ENCODE measurements around the gene PYCR2. TPM values are rescaled to one million over a fixed set of nuclear protein-coding genes. Genes with fewer than 3 reads are reported as not detected.

PYCR2 gene
- polyA plus RNA-seq, 2 of the 4 experiments (the other 2 are of a cell fraction), result 45.4 to 50.5 TPM

DNA sequence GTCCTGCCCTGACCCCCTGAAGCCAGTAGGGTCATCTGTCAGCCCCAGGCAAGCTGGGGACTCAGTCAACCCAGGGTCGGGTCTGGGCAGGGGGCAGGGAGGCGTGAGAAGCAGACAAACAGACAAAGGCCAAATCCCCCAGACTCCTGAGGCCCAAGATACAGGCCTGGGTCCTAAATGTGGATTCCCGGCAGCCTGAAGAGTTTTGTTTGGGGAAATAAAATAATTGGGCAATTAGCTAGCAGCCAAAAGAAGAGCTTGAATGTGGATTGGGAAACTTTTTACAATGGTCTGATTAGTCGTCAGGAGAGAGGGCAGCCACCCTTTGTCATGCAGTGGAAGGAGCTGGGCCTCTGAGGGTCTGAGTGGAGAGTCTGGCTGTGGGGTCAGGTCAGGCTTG lies 21.5 kb upstream of the PYCR2 start:
- TF ChIP-seq CEBPB (IDR thresholded peaks at IDR 0.05), result no peak
- TF ChIP-seq CHD4 (IDR thresholded peaks at IDR 0.05; ENCODE audit: borderline replicate concordance), result no peak
- TF ChIP-seq, protein P1, sequence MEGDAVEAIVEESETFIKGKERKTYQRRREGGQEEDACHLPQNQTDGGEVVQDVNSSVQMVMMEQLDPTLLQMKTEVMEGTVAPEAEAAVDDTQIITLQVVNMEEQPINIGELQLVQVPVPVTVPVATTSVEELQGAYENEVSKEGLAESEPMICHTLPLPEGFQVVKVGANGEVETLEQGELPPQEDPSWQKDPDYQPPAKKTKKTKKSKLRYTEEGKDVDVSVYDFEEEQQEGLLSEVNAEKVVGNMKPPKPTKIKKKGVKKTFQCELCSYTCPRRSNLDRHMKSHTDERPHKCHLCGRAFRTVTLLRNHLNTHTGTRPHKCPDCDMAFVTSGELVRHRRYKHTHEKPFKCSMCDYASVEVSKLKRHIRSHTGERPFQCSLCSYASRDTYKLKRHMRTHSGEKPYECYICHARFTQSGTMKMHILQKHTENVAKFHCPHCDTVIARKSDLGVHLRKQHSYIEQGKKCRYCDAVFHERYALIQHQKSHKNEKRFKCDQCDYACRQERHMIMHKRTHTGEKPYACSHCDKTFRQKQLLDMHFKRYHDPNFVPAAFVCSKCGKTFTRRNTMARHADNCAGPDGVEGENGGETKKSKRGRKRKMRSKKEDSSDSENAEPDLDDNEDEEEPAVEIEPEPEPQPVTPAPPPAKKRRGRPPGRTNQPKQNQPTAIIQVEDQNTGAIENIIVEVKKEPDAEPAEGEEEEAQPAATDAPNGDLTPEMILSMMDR (IDR thresholded peaks at IDR 0.05), result no peak
- WGBS (ENCODE audit: missing lambda C conversion rate), result 83% methylated on average over 4 of the region's 4 CpGs
- ATAC-seq, result no peak
- H3K4me1 ChIP-seq, result no peaks in the 10 kb centered on the region
- H3K9me3 ChIP-seq, result no peaks in the 10 kb centered on the region
- CTCF ChIA-PET, result interaction anchor here (0.6 to 2.5 kb wide), 10 partner anchors 9 to 471 kb away, joined by 3 to 9 read pairs (median 4); partner anchors contain the start of gene TMEM63A
- DNase-seq (ENCODE audit: low read depth in 1 of 2, low spot score in 1 of 2), result no peak
- H3K4me3 ChIP-seq, result no peak overlapping the region
- POLR2A ChIA-PET, result no interaction called here
- no peak overlapping the region for H3K27ac ChIP-seq
- no peak for FAIRE-seq
- H3K4me2 ChIP-seq, result no peak overlapping the region

DNA sequence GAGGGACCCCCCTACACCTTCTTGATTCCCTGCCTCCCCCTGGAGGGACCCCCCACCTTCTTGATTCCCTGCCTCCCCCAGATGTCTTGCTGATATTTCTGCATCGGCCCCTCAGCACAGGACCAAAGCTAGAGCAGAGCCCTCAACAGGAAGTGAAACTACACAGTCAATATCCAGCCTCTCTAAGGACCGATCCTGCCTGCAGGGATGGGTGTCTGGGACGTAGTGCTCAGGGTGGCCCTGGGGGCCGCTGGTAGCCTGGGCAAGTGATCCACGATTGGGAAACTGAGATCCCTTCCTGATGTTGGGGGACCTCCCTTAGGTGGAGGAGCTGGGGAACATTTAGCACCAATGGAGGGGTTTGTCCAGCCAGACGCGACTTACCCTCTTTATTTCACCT lies 20.9 kb upstream of the PYCR2 start:
- 69% methylated on average over 7 of the region's 7 CpGs for WGBS (ENCODE audit: missing lambda C conversion rate)
- no peak overlapping the region for H3K27ac ChIP-seq
- no peak overlapping the region for H3K4me3 ChIP-seq
- ChIA-PET CTCF (interaction anchor here (0.6 to 2.5 kb wide), 9 partner anchors 10 to 470 kb away, joined by 3 to 9 read pairs (median 5); partner anchors contain the start of gene TMEM63A), POLR2A (no interaction called here)
- DNase-seq (ENCODE audit: low read depth in 1 of 2, low spot score in 1 of 2) (no peak), ATAC-seq (no peak), FAIRE-seq (no peak)
- no peaks in the 10 kb centered on the region for H3K4me1 ChIP-seq
- H3K4me2 ChIP-seq, result no peak overlapping the region
- TF ChIP-seq ZFP36 (IDR thresholded peaks at IDR 0.05; ENCODE audit: borderline replicate concordance, partially characterized antibody), result no peak
- no peak for TF ChIP-seq ZSCAN20 (CRISPR knock-in tag; IDR thresholded peaks at IDR 0.05)
- no peak for TF ChIP-seq FOSL2 (IDR thresholded peaks at IDR 0.05)
- TF ChIP-seq FOSL2 (CRISPR knock-in tag; IDR thresholded peaks at IDR 0.05), result no peak
- no peak for TF ChIP-seq BCL3 (IDR thresholded peaks at IDR 0.05)
- TF ChIP-seq EP300 (IDR thresholded peaks at IDR 0.05), result no peak
- TF ChIP-seq TP53 (CRISPR knock-in tag; IDR thresholded peaks at IDR 0.05), result no peak
- TF ChIP-seq MAX (IDR thresholded peaks at IDR 0.05), result no peak
- TF ChIP-seq FOXS1 (CRISPR knock-in tag; IDR thresholded peaks at IDR 0.05), result no peak
- no peak for TF ChIP-seq HDAC2 (IDR thresholded peaks at IDR 0.05)
- TF ChIP-seq, protein P2, sequence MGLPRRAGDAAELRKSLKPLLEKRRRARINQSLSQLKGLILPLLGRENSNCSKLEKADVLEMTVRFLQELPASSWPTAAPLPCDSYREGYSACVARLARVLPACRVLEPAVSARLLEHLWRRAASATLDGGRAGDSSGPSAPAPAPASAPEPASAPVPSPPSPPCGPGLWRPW (IDR thresholded peaks at IDR 0.05), result no peak
- no peaks in the 10 kb centered on the region for H3K9me3 ChIP-seq

DNA sequence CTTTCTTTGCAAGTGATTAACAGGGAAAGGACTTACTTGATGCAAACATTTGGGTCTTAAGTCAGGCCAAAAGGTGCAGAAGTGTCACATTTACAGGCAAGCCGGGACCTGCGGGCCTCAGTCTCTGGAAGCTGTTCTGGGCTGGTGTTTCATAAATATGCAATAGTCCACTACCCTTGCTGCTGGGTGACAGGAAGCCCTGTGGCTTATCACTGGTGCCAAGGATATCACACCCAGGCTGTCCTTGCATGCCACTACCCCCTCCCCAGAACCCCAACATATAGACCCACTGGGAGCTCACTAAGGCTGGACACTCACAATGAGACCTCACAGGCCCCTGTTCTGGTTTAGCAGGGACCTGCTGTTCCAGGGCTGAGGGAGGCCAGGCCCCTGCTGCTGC lies 20.3 kb upstream of the PYCR2 start:
- ChIA-PET CTCF (interaction anchor here (0.8 to 2.4 kb wide), 8 partner anchors 10 to 470 kb away, joined by 3 to 9 read pairs (median 4); partner anchors contain the start of genes PYCR2 and TMEM63A), POLR2A (no interaction called here)
- ATAC-seq (no peak), DNase-seq (ENCODE audit: low read depth in 1 of 2, low spot score in 1 of 2) (no peak), FAIRE-seq (no peak)
- H3K4me3 ChIP-seq, result no peak overlapping the region
- no peaks in the 10 kb centered on the region for H3K9me3 ChIP-seq
- 87% methylated on average over 2 of the region's 2 CpGs for WGBS (ENCODE audit: missing lambda C conversion rate)
- no peak overlapping the region for H3K4me2 ChIP-seq
- H3K27ac ChIP-seq, result no peak overlapping the region
- TF ChIP-seq, protein P3, sequence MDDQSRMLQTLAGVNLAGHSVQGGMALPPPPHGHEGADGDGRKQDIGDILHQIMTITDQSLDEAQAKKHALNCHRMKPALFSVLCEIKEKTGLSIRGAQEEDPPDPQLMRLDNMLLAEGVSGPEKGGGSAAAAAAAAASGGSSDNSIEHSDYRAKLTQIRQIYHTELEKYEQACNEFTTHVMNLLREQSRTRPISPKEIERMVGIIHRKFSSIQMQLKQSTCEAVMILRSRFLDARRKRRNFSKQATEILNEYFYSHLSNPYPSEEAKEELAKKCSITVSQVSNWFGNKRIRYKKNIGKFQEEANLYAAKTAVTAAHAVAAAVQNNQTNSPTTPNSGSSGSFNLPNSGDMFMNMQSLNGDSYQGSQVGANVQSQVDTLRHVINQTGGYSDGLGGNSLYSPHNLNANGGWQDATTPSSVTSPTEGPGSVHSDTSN (IDR thresholded peaks at IDR 0.05), result no peak
- TF ChIP-seq RAD21 (conservative IDR thresholded peaks at IDR 0.05 in 1 of 2, IDR thresholded peaks at IDR 0.05 in 1 of 2), result no peak
- TF ChIP-seq MAZ (IDR thresholded peaks at IDR 0.05; ENCODE audit: borderline replicate concordance, low read depth, low read length), result no peak
- no peak for TF ChIP-seq NR3C1 (IDR thresholded peaks at IDR 0.05)
- TF ChIP-seq RARB (CRISPR knock-in tag; IDR thresholded peaks at IDR 0.05), result no peak
- TF ChIP-seq RFX5 (IDR thresholded peaks at IDR 0.05), result no peak
- no peak for TF ChIP-seq MYC (IDR thresholded peaks at IDR 0.05; ENCODE audit: borderline replicate concordance, low read length)
- no peak for TF ChIP-seq ZFP36 (IDR thresholded peaks at IDR 0.05; ENCODE audit: borderline replicate concordance, partially characterized antibody)
- no peak for TF ChIP-seq POLR2A (IDR thresholded peaks at IDR 0.05; ENCODE audit: low read length)
- H3K4me1 ChIP-seq, result no peaks in the 10 kb centered on the region

Measured in A549 (cell line).